Fibroblast of peridontal ligament (primary cell): ENCODE data around the gene CTBP2.

Experiments
- DNase-seq: peaks from one replicate; pipeline ENCODE4 v3.0.0-alpha.2; 2010; ENCODE audit errors: extremely low read depth

Gene CTBP2

GRCh38 chr10:125106586-125106985, 53.8 kb downstream of the CTBP2 start:
- no peak for DNase-seq

GRCh38 chr10:125105706-125106255, 54.6 kb downstream of the CTBP2 start:
- no peak for DNase-seq

GRCh38 chr10:125105155-125105554, 55.2 kb downstream of the CTBP2 start:
- no peak for DNase-seq

- no peak for DNase-seq
Observed at GRCh38 chr10:125104559-125104958, 55.8 kb downstream of the CTBP2 start.

- DNase-seq = no peak
Observed at GRCh38 chr10:125103924-125104323, 56.4 kb downstream of the CTBP2 start.

GRCh38 chr10:125103466-125103865, 56.9 kb downstream of the CTBP2 start:
- DNase-seq = no peak

GRCh38 chr10:125102821-125103220, 57.5 kb downstream of the CTBP2 start:
- no peak for DNase-seq

GRCh38 chr10:125102246-125102645, 58.1 kb downstream of the CTBP2 start:
- DNase-seq = peak; percentile 60

- DNase-seq = no peak
Observed at GRCh38 chr10:125101581-125101980, 58.8 kb downstream of the CTBP2 start.

GRCh38 chr10:125101049-125101448, 59.3 kb downstream of the CTBP2 start:
- DNase-seq = no peak

GRCh38 chr10:125097409-125098070, 62.8 kb downstream of the CTBP2 start:
- no peak for DNase-seq

- DNase-seq = no peak
Observed at GRCh38 chr10:125096975-125097374, 63.4 kb downstream of the CTBP2 start.

GRCh38 chr10:125096371-125096770, 64.0 kb downstream of the CTBP2 start:
- no peak for DNase-seq

GRCh38 chr10:125095776-125096175, 64.6 kb downstream of the CTBP2 start:
- no peak for DNase-seq

- DNase-seq = no peak
Observed at GRCh38 chr10:125095228-125095627, 65.1 kb downstream of the CTBP2 start.

- DNase-seq = no peak
Observed at GRCh38 chr10:125094806-125095205, 65.6 kb downstream of the CTBP2 start.

- no peak for DNase-seq
Observed at GRCh38 chr10:125093974-125094705, 66.2 kb downstream of the CTBP2 start.

GRCh38 chr10:125093199-125093973, 67.0 kb downstream of the CTBP2 start:
- peak; percentile 52 for DNase-seq

GRCh38 chr10:125092564-125093031, 67.8 kb downstream of the CTBP2 start:
- no peak for DNase-seq

GRCh38 chr10:125091891-125092290, 68.5 kb downstream of the CTBP2 start:
- DNase-seq = peak; percentile 24

GRCh38 chr10:125089469-125089868, 70.9 kb downstream of the CTBP2 start:
- DNase-seq = no peak

GRCh38 chr10:125087897-125088215, 72.5 kb downstream of the CTBP2 start:
- DNase-seq = no peak
